Fibroblast of skin of scalp (primary cell): Measurements from ENCODE around the gene ADGRB2.

ENCODE experiments used
- DNase-seq: peaks from one replicate; pipeline ENCODE4 v3.0.0-alpha.2; 2013

The ADGRB2 gene

GRCh38 chr1:31762323-31762722 is 1.8 kb downstream of the ADGRB2 start:
- no peak for DNase-seq

GRCh38 chr1:31761883-31762282 is 2.3 kb downstream of the ADGRB2 start:
- DNase-seq: peak; percentile 69

- DNase-seq: peak; percentile 77
Measured at GRCh38 chr1:31760471-31761470, 3.4 kb downstream of the ADGRB2 start.

- DNase-seq: peak; percentile 45
Measured at GRCh38 chr1:31759298-31760023, 4.7 kb downstream of the ADGRB2 start.

GRCh38 chr1:31758823-31759222 is 5.3 kb downstream of the ADGRB2 start:
- no peak for DNase-seq

- no peak for DNase-seq
Measured at GRCh38 chr1:31757989-31758388, 6.2 kb downstream of the ADGRB2 start.

- no peak for DNase-seq
Measured at GRCh38 chr1:31757204-31757679, 6.9 kb downstream of the ADGRB2 start.

GRCh38 chr1:31756578-31756977 is 7.6 kb downstream of the ADGRB2 start:
- DNase-seq: no peak

- DNase-seq: no peak
Measured at GRCh38 chr1:31755850-31756492, 8.2 kb downstream of the ADGRB2 start.

GRCh38 chr1:31755197-31755611 is 8.9 kb downstream of the ADGRB2 start:
- DNase-seq: no peak

GRCh38 chr1:31754397-31754796 is 9.7 kb downstream of the ADGRB2 start:
- no peak for DNase-seq

GRCh38 chr1:31753707-31754349 is 10.3 kb downstream of the ADGRB2 start:
- DNase-seq: no peak

- no peak for DNase-seq
Measured at GRCh38 chr1:31752952-31753475, 11.1 kb downstream of the ADGRB2 start.

- DNase-seq: no peak
Measured at GRCh38 chr1:31752258-31752657, 11.9 kb downstream of the ADGRB2 start.

- no peak for DNase-seq
Measured at GRCh38 chr1:31751822-31752241, 12.3 kb downstream of the ADGRB2 start.

- DNase-seq: peak; percentile 68
Measured at GRCh38 chr1:31750858-31751510, 13.2 kb downstream of the ADGRB2 start.

GRCh38 chr1:31749785-31750735 is 14.1 kb downstream of the ADGRB2 start:
- DNase-seq: no peak

GRCh38 chr1:31748365-31748764 is 15.8 kb downstream of the ADGRB2 start:
- no peak for DNase-seq

GRCh38 chr1:31747304-31747703 is 16.8 kb downstream of the ADGRB2 start:
- no peak for DNase-seq

- no peak for DNase-seq
Measured at GRCh38 chr1:31746687-31747086, 17.5 kb downstream of the ADGRB2 start.
